OCI-LY1 (cell line): ENCODE measurements around the gene PRADC1.

Experiments
- EZH2 ChIP-seq: fragments of 200-600 bp; sonication (generic), shearing (Covaris generic); IDR thresholded peaks from 2 replicates; pipeline ENCODE4 v1.8.0; 2017; ENCODE audit warnings: borderline replicate concordance, mixed run types, mild to moderate bottlenecking, antibody characterized with exemption, low read length, moderate library complexity, mixed read lengths
- TF ChIP-seq, protein P1 (sequence below): fragments of 200-600 bp; sonication (generic), shearing (Covaris generic); IDR thresholded peaks from 2 replicates; pipeline ENCODE4 v1.5.1; 2017; ENCODE audit warnings: mild to moderate bottlenecking, antibody characterized with exemption, low read length, moderate library complexity, mixed read lengths

DNA sequence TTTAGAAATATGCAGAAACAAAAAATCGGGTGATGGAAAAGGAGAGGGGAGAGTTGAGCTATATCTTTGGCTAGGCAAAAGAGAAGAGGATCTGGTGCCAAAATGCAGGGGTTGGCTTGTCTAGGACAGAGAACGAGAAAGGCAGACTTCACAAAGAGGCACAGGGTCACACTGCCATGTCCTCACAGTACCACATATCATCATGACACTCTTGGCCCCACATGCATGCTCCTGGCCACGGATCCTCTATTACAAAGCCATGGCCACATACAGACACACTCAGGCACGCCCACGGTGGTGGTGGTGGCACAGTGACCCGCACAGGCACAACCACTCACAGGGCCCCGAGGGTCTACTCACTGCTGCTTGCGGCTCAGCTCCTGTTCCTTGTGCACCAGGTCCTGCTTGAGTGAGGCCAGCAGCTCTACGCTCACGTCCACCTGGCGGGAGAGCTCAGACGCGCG lies 35.4 kb upstream of the PRADC1 start:
- TF ChIP-seq, protein P1, sequence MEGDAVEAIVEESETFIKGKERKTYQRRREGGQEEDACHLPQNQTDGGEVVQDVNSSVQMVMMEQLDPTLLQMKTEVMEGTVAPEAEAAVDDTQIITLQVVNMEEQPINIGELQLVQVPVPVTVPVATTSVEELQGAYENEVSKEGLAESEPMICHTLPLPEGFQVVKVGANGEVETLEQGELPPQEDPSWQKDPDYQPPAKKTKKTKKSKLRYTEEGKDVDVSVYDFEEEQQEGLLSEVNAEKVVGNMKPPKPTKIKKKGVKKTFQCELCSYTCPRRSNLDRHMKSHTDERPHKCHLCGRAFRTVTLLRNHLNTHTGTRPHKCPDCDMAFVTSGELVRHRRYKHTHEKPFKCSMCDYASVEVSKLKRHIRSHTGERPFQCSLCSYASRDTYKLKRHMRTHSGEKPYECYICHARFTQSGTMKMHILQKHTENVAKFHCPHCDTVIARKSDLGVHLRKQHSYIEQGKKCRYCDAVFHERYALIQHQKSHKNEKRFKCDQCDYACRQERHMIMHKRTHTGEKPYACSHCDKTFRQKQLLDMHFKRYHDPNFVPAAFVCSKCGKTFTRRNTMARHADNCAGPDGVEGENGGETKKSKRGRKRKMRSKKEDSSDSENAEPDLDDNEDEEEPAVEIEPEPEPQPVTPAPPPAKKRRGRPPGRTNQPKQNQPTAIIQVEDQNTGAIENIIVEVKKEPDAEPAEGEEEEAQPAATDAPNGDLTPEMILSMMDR = no peak
- TF ChIP-seq EZH2 = no peak
